Upper lobe of left lung (tissue), 4 donors: ENCODE results near the gene OGDH.

ENCODE experiments used
- CTCF ChIP-seq, 6 experiments: fragments of 450-650 bp in 4 of 6; fragments of 200-600 bp in 2 of 6; sonication (generic) in 2 of 6; IDR thresholded peaks; one replicate each; pipeline ENCODE4 v1.5.1; 2016 to 2019; ENCODE audit warnings: antibody characterized with exemption in 6 of 6
- POLR2AphosphoS5 ChIP-seq, 2 donors: sonication (generic); formaldehyde crosslinking; IDR thresholded peaks; one replicate each; pipeline ENCODE4 v1.5.1; 2017; ENCODE audit warnings: antibody characterized with exemption in 2 of 2

DNA sequence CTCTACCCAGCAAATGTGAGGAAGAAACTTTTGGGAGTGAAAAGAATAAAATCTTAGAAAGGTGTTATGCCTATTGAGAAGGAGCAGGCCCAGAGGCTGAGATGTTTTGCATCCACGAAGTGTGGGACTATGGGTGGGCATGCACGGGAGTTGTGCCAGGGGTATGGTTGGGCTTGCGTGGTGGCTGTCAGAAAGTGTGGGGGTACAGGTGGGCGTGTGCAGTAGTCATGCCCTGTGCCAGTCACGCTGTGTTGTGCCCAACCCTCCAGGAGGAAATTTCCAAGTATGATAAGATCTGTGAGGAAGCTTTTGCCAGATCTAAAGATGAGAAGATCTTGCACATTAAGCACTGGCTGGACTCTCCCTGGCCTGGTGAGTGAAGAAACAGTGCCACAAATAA, 89.3 kb downstream of the OGDH start:
- TF ChIP-seq CTCF (IDR thresholded peaks at IDR 0.05) = no peak
- TF ChIP-seq POLR2AphosphoS5 (IDR thresholded peaks at IDR 0.05) = no peak
